Measurements from ENCODE around the gene ARGFX. TPM values are rescaled to one million over a fixed set of nuclear protein-coding genes. Genes with fewer than 3 reads are reported as not detected.

Gene ARGFX
- total RNA-seq, 2 experiments from 2014 or later: not detected

DNA sequence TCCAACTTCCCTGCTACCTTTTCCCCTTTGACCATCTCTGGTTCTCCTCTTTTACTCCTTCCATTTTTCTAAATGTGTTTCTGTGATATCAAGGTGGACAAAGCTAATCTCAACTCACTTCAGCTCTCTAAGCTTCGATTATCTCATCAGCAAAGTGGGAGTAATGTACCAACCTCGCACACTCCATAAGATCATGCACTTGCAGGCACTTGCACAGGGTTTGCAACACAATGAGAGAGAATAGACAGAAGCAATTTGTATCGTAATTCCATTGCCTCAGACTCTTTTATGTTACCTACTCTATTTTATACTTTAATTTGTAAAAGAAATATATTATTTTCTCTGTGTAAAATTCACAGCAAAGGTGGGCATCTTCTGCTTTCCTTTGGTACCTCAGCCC, 15.0 kb upstream of the ARGFX start:
- CTCF ChIA-PET: no interaction called here
- Mint-ChIP-seq H3K27ac (no peak overlapping the region), H3K9me3 (no peaks in the 10 kb centered on the region), H3K36me3 (ENCODE audit: low read depth) (no peaks in the 10 kb centered on the region), H3K27me3 (peaks cover 3% of the 10 kb centered on the region), H3K4me3 (no peak overlapping the region), H3K4me1 (ENCODE audit: low read depth) (no peaks in the 10 kb centered on the region)
- no peak for DNase-seq
- TF ChIP-seq, protein P1, sequence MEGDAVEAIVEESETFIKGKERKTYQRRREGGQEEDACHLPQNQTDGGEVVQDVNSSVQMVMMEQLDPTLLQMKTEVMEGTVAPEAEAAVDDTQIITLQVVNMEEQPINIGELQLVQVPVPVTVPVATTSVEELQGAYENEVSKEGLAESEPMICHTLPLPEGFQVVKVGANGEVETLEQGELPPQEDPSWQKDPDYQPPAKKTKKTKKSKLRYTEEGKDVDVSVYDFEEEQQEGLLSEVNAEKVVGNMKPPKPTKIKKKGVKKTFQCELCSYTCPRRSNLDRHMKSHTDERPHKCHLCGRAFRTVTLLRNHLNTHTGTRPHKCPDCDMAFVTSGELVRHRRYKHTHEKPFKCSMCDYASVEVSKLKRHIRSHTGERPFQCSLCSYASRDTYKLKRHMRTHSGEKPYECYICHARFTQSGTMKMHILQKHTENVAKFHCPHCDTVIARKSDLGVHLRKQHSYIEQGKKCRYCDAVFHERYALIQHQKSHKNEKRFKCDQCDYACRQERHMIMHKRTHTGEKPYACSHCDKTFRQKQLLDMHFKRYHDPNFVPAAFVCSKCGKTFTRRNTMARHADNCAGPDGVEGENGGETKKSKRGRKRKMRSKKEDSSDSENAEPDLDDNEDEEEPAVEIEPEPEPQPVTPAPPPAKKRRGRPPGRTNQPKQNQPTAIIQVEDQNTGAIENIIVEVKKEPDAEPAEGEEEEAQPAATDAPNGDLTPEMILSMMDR (IDR thresholded peaks at IDR 0.05): no peak
- intact Hi-C loops (cut with micrococcal nuclease): no loop called here
- POLR2A ChIA-PET: no interaction called here
- ATAC-seq: no peak

DNA sequence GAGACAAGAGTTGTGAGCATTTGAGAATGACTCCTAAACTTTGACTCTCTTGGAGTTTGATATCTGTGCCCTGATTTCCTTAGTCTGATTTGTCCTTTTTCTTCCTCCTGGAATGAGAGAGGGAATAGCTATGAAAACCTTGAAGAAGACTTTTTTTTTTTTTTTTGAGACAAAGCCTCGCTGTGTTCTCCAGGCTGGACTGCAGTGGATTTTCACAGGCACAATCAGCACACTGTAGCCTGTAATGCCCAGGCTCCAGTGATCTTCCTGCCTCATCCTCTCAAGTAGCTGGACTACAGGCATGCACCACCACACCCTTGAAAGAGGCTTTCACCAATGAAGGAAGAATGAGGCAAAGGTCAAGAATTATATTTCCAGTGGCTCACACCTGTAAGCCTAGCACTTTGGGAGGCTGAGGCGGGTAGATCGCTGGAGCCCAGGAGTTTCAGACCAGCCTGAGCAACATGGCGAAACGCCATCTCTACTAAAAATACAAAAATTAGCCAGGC, 10.3 kb upstream of the ARGFX start:
- Mint-ChIP-seq H3K27me3 (peaks cover 5% of the 10 kb centered on the region), H3K27ac (no peak overlapping the region), H3K9me3 (no peaks in the 10 kb centered on the region), H3K36me3 (ENCODE audit: low read depth) (no peaks in the 10 kb centered on the region), H3K4me1 (ENCODE audit: low read depth) (no peaks in the 10 kb centered on the region), H3K4me3 (no peak overlapping the region)
- intact Hi-C loops (cut with micrococcal nuclease): no loop called here
- DNase-seq (no peak), ATAC-seq (no peak)
- TF ChIP-seq, protein P1 (IDR thresholded peaks at IDR 0.05): no peak
- ChIA-PET POLR2A (no interaction called here), CTCF (no interaction called here)

DNA sequence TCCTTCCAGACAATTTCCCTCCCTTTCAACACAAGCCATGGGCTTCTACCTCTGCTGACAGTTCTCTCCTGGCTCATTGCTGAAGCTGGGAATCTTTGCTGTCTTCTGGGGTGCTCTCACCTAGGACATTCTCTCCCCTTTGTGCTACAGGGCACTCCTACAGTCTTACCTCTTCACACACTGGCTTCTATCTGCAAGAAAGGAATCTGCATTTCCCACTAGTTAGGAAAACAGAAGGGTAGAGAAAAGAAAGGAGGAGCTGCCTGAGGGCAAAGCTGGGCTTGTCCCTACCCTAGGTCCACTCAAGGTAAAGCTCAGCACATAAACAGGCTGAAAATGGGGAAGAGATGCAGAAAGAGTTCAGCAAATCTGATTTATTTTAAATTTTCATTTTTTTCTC, 5.6 kb upstream of the ARGFX start:
- TF ChIP-seq, protein P1 (IDR thresholded peaks at IDR 0.05): no peak
- POLR2A ChIA-PET: no interaction called here
- Mint-ChIP-seq H3K4me3 (no peak overlapping the region), H3K9me3 (no peaks in the 10 kb centered on the region), H3K27me3 (peaks cover 2% of the 10 kb centered on the region), H3K4me1 (ENCODE audit: low read depth) (no peaks in the 10 kb centered on the region), H3K36me3 (ENCODE audit: low read depth) (no peaks in the 10 kb centered on the region), H3K27ac (no peak overlapping the region)
- DNase-seq (no peak), ATAC-seq (no peak)
- intact Hi-C loops (cut with micrococcal nuclease): no loop called here
- CTCF ChIA-PET: no interaction called here

- Mint-ChIP-seq H3K4me1 (ENCODE audit: low read depth) (no peaks in the 10 kb centered on the region), H3K4me3 (no peak overlapping the region), H3K27me3 (no peaks in the 10 kb centered on the region), H3K9me3 (no peaks in the 10 kb centered on the region), H3K27ac (no peak overlapping the region), H3K36me3 (ENCODE audit: low read depth) (no peaks in the 10 kb centered on the region)
- DNase-seq (no peak), ATAC-seq (no peak)
- ChIA-PET POLR2A (no interaction called here), CTCF (no interaction called here)
- intact Hi-C loops (cut with micrococcal nuclease): no loop called here
- TF ChIP-seq, protein P1 (IDR thresholded peaks at IDR 0.05): no peak
These were observed 976 bp upstream of the ARGFX start for GRCh38 chr3:121566773-121567172.

DNA sequence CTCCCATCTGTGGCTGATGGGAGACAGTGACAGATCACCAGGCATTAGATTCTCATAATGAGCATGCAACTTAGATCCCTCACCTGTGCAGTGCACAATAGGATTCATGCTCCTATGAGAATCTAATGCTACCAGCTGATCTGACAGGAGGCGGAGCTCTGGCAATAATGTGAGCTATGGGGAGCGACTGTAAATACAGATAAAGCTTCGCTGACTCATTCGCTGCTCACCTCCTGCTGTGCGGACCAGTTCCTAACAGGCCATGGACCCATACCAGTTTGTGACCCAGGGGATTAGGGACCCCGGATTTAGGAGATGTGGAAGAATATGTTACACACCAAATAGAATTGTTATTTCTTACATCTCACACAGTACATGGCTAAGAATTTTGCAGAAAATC, 6.7 kb downstream of the ARGFX start:
- ATAC-seq (no peak), DNase-seq (no peak)
- no peak overlapping the region for H3K27ac Mint-ChIP-seq
- H3K9me3 Mint-ChIP-seq: no peaks in the 10 kb centered on the region
- no peaks in the 10 kb centered on the region for H3K4me1 Mint-ChIP-seq (ENCODE audit: low read depth)
- no peaks in the 10 kb centered on the region for H3K27me3 Mint-ChIP-seq
- H3K36me3 Mint-ChIP-seq (ENCODE audit: low read depth): no peaks in the 10 kb centered on the region
- H3K4me3 Mint-ChIP-seq: no peak overlapping the region
- intact Hi-C loops (cut with micrococcal nuclease): no loop called here
- TF ChIP-seq, protein P1 (IDR thresholded peaks at IDR 0.05): no peak
- ChIA-PET POLR2A (no interaction called here), CTCF (no interaction called here)

Data from activated CD8-positive, alpha-beta T cell treated with anti-CD3 and anti-CD28 coated beads for 36 hours (primary cell).